RKO (cell line): ENCODE data around the gene RASGEF1C.
"Not testable (repeated sequence)": the region's sequence is repeated elsewhere in the genome, so short reads cannot be mapped to it uniquely, and the experiment has no call there.

Source experiments
- DNase-seq: peaks from one replicate; pipeline ENCODE4 v3.0.0-alpha.2; 2016; ENCODE audit warnings: low spot score

RASGEF1C gene

DNA sequence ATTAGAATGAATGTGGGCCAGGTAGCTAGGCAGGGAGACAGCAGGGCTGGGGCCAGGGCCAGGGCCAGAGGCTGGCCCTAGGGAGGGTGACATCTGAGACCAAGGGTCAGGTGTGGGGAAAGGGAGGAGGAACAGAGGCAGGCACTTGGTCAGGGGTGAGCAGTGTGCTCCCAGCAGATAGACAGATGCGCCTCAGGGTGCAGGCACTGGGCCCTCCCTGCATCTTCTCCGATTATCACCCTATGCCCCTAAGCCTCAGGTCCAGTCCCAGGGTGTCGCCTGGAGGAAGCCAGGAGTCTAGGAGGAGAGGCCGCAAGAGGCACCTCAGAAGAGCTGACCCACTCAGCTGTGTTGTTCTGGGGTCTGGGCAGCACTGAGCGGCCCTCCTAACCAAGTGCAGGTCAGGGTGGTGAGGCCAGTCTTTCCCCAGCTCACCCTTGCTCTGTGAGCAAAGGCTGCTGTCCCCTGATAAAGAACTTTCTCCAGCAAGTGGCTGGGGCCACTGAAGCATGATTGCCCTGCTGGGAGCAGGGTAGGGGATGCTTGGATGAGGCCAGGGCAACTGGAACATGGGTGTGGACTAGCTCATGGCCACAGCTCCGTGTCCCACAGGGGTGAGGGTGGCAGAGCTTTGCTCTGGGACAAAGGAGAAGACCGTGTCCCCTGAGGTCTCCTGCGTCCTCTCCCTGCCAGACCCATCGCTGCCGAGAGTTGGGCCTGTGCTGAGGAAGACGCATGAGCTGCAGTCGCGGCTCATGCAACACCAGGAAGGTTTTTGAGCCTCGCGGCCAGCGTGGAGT lies 2.1 kb upstream of the RASGEF1C start:
- no peak for DNase-seq

DNA sequence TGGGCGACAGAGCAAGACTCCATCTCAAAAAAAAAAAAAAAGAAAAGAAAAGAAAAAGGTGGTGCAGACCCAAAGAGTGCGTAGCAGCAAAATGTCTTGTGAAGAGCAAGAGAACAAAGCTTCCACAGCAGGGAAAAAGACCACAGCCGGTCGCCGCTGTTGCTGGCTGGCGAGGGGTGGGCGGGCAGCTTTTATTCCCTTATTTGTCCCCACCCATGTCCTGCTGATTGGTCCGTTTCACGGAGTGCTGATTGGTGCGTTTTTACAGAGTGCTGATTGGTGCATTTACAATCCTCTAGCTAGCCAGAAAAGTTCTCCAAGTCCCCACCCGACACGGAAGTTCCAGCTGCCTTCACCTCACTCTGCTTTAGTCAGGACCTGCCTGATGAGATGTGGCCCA lies 1.1 kb upstream of the RASGEF1C start:
- DNase-seq = not testable (repeated sequence)

- no peak for DNase-seq
These were observed 453 bp downstream of the RASGEF1C start for GRCh38 chr5:180208435-180209081.

DNA sequence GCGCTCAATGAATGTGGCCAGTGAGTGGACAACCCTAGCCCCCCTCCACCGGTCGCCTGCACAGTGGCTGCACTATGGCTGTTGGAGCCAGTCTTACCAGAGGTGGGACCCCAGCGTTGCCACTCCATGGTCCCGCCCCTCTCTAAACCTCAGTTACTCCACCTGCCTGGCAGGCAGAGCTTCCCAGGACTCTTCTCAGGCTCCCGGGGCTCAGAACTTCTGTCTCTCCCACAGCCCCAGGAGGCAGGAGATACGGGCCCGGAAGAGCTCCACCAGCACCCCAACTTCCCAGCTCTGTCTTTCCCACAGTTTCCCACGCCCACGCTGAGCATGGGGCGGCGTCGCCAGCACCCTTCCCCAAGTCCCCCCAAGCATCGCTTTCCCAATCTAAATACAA lies 975 bp downstream of the RASGEF1C start:
- no peak for DNase-seq

DNA sequence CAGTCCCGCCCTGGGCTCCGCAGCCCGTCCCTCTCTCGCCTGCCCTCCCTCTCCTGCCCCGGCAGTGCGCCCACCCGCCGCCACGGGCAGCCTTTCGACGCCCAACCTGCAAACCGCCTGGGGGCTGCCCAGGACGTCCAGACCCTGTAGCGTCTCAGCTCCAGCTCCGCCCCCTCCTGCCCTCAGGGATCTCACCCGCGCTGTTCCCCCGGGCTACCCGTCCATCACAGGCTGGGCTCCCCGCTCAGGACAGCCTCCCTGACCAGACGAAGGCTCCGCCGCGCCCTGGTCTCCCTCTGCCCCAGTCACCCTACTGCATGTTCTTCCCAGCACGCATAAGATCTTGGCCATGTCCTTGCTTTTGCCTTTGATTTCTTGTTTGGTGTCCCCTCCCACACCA lies 1.4 kb downstream of the RASGEF1C start:
- DNase-seq = no peak

- no peak for DNase-seq
These were observed 2.0 kb downstream of the RASGEF1C start for GRCh38 chr5:180206993-180207392.

DNA sequence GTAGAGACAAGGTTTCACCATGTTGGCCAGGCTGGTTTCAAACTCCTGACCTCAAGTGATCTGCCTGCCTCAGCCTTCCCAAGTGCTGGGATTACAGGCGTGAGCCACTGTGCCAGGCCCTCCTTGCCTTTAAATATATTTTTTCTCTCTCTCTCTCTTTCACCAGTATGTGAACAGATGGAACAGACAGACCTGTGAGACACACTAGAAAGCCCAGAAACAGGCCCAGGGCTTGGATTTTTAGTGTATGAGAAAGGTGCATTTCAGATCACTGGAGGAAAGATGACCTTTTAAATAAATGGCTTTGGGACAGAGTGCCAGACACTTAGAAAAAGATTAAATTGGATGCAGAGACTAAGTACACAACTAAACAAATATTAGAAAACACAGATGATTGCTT lies 3.1 kb downstream of the RASGEF1C start:
- no peak for DNase-seq

DNA sequence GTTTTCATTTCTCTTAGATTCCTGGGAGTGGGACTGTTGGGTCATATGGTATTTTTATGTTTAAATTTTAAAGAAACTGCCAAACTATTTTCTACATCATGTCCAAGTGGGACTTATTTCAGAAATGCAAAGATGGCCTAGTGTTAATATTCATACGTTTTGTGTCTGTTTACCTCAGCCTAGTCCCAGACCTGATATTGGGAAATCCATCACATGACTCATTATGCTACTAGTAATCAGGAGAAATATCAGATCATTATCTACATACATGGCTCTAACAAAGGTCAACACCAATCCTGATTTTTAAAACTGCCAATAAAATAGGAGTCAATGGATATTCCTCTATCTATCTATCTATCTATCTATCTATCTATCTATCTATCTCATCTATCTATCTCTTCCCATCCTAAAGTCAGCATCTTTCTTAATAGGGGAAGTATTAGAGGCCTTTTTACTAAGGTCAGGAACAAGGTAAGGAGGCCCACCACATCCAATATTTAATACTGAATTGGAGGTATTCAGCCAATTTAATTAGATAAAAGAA lies 4.7 kb downstream of the RASGEF1C start:
- no peak for DNase-seq

GRCh38 chr5:180202939-180203573 lies 6.0 kb downstream of the RASGEF1C start:
- DNase-seq = no peak

- peak; percentile 10 for DNase-seq
These were observed 7.7 kb downstream of the RASGEF1C start for GRCh38 chr5:180201051-180201987.

- DNase-seq = no peak
These were observed 9.6 kb downstream of the RASGEF1C start for GRCh38 chr5:180199390-180199789.

GRCh38 chr5:180198208-180198607 lies 10.8 kb downstream of the RASGEF1C start:
- DNase-seq = no peak

DNA sequence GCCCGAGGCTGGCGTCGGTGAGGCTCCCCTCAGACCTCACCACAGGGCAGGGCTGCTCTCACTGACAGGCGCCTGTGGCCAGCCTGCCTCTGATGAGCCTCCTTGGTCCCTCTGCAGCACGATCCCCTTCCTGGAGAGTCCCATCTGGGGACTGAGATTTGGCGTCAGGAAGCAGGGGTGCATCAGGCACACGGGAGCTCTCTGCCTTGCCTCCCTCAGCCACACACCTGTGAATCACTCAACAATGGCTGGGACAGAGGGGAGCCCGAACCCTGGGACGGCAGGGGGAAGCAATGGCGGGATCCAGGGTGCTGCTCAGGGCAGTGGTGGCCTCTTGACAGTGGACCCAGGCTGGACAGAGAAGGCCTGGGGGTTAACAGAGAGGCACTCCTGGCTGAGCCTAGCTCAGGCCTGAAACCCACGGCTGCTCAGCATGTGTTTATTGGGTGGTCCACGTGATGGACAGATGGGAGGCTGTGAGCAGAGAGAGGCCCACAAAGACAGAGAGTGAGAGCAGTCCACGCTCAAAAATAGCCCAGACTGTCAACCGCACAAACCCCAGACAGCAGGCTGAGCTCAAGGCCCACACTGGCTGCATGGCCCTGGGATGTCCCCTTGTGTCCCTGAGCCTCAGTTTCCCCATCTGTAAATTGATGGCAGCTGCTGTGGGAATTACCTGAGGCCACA lies 11.9 kb downstream of the RASGEF1C start:
- no peak for DNase-seq

GRCh38 chr5:180194410-180195345 lies 14.3 kb downstream of the RASGEF1C start:
- DNase-seq = no peak

DNA sequence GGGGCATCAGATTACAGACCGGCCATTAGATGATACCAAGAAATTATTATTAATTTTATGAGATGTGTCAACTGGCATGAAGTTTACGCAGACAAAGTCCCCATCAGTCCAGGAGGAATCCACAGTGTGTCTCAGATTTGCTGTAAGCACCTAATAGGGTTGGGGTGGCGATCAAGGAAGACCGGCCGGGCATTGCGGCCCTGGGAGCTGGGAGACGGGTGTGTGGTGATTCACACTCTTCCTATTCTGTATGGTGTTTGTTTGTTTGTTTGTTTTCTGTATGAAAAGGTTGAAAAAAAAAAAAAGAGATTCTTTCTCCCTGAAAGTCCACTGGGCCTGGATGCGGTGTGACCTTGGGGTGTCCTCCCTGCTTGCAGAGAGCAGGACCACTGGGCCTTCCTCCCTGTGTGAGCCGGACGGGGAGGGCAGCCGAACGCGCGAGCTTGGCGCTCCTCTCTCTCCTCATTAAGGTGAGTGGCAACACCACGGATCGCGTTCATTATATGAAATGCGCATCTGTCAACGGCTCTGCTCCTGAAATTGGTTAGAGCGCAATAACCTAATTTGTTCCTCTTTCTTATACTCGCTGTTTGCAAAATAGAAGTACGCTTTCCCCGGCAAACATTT lies 15.1 kb downstream of the RASGEF1C start:
- no peak for DNase-seq

DNA sequence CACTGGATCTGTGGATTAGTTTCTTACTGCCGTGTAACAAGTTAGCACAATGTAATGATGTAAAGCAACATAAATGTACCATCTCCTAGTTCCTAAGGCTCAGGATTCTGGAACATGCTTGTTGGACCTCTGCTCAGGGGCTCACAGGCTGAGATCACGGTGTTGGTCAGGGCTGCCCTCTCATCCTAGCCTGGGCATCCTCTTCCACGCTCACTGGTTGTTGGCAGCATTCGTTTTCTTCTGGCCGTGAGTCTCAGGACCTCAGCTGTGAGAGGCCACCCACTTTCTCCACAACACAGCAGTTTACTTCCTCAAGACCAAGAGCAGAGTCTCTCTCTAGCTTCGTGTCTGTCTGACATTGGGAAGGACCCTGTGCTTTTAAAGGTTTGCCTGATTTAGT lies 17.3 kb downstream of the RASGEF1C start:
- no peak for DNase-seq

GRCh38 chr5:180187767-180188166 lies 21.2 kb downstream of the RASGEF1C start:
- DNase-seq = no peak

GRCh38 chr5:180180846-180181245 lies 28.2 kb downstream of the RASGEF1C start:
- no peak for DNase-seq

DNA sequence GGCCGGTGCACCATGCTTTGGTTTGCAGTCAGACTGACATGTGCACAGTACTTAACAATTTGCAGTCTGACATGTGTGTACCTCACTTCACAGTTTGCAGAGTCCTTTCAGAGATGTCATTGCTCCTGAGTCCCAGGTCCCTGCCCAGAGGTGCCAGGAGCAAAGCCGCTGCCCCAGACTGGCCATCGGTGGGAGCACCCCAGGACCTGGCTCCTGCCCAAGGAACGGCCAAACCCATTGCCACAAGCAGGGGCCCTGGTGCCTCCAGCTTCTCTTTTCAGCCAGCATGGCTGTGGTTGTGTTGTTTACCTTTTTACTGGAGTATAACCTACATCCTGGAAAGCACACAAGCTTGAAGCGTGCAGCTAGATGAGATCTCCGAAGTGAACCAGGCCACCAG lies 28.6 kb downstream of the RASGEF1C start:
- no peak for DNase-seq
